Esophagus muscularis mucosa (tissue), 4 donors: Measurements from ENCODE around the gene WRNIP1. TPM values are rescaled to one million over a fixed set of nuclear protein-coding genes. Genes with fewer than 3 reads are reported as not detected.

Source experiments
- DNase-seq: peaks from one replicate; pipeline ENCODE4 v3.0.0-alpha.2; 2017; ENCODE audit errors: extremely low spot score
- H3K27ac ChIP-seq, 4 donors: fragments of 200-600 bp; sonication (generic); replicated peaks in 1 of 4; 1 replicate in 3 of 4; 2 replicates in 1 of 4; pipeline ENCODE4 v1.5.1; 2016 to 2019; ENCODE audit warnings: mild to moderate bottlenecking in 1 of 4
- H3K27me3 ChIP-seq, 4 donors: fragments of 200-600 bp; sonication (generic); one replicate each; pipeline versions ENCODE4 v1.5.1 to v1.6.0; 2016 to 2019
- H3K36me3 ChIP-seq, 4 donors: fragments of 200-600 bp; sonication (generic); one replicate each; pipeline ENCODE4 v1.5.1; 2016 to 2019
- H3K4me1 ChIP-seq, 4 donors: fragments of 200-600 bp; sonication (generic); one replicate each; pipeline ENCODE4 v1.5.1; 2016 to 2019
- H3K4me3 ChIP-seq, 4 donors: fragments of 200-600 bp; sonication (generic); 1 replicate in 2 of 4; 2 replicates in 2 of 4; pipeline ENCODE4 v1.5.1; 2016 to 2019; ENCODE audit warnings: mild to moderate bottlenecking in 4 of 4, moderate library complexity in 1 of 4
- H3K9me3 ChIP-seq, 4 donors: fragments of 200-600 bp; sonication (generic); 1 replicate in 3 of 4; 2 replicates in 1 of 4; pipeline ENCODE4 v1.5.1; 2016 to 2019
- EP300 ChIP-seq: sonication (generic); formaldehyde crosslinking; IDR thresholded peaks from one replicate; pipeline ENCODE4 v1.6.1; 2017; ENCODE audit warnings: antibody characterized with exemption
- POLR2A ChIP-seq: fragments of 450-650 bp; IDR thresholded peaks from one replicate; pipeline ENCODE4 v1.6.1; 2017; ENCODE audit warnings: antibody characterized with exemption, moderate library complexity, mild to moderate bottlenecking, low read depth
- POLR2AphosphoS5 ChIP-seq, 2 donors: sonication (generic); formaldehyde crosslinking; IDR thresholded peaks; one replicate each; pipeline ENCODE4 v1.6.1; 2017; ENCODE audit warnings: antibody characterized with exemption in 2 of 2
- WGBS: methylation state at CpG from one replicate; pipeline ENCODE4 v1.1.5; 2018; 5-methylcytosine and 5-hydroxymethylcytosine counted together
- intact Hi-C: fragments of 100-400 bp; cut with DNase I; formaldehyde crosslinking; loops from one replicate; pipeline ENCODE4 v1.15.1; 2023
- total RNA-seq, 4 donors: library from RNA; depleted of rRNA; stranded (reverse); fragments of >200 nt; gene quantifications; one replicate each; pipeline versions ENCODE4 v1.1.0 to v1.2.1, GENCODE V29; 2016
- TF ChIP-seq, protein P1 (sequence below), 3 experiments: fragments of 200-600 bp in 2 of 3; fragments of 450-650 bp in 1 of 3; sonication (generic) in 2 of 3; IDR thresholded peaks; one replicate each; pipeline ENCODE4 v1.5.1; 2017 to 2019; ENCODE audit warnings: antibody characterized with exemption in 3 of 3, mild to moderate bottlenecking in 2 of 3, moderate library complexity in 1 of 3

Gene WRNIP1
- total RNA-seq, 4 donors from 2014 or later: 55.2 to 77.2 (median 63.7) TPM

DNA sequence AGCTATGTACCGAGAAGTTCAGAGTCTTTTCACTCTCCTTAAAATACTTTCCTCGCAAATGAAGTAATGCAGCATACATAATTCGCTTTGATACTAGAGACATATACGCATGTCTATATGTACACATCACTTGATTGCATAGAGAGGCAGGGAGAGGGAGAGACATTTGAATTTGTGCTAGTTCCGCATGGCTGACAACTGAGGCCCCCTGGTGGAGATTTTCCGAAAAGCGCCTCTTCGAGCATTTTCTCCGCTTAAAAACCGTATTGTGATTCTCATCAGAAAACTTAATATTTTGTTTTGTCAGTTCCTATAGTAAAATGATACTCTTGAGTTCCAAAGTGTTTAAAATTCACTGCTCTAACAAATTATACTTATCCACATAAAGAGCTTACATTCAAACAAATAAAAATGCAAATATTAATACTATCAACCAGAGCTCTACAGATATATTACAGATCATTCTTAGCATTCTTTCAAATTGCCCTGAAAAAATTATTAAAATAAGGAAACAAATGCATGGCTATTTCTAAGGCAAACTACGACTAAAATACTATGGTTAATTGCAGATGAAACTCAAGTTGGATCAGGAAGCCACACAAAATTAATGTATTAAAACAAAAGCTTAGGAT, 15.1 kb upstream of the WRNIP1 start:
- H3K4me1 ChIP-seq: peaks cover 0 to 10% (median 7%) of the 10 kb centered on the region in 4 donors
- WGBS: 8% methylated on average over 11 of the region's 11 CpGs
- no peak for DNase-seq
- no peak for TF ChIP-seq POLR2AphosphoS5 (IDR thresholded peaks at IDR 0.05)
- TF ChIP-seq, protein P1, sequence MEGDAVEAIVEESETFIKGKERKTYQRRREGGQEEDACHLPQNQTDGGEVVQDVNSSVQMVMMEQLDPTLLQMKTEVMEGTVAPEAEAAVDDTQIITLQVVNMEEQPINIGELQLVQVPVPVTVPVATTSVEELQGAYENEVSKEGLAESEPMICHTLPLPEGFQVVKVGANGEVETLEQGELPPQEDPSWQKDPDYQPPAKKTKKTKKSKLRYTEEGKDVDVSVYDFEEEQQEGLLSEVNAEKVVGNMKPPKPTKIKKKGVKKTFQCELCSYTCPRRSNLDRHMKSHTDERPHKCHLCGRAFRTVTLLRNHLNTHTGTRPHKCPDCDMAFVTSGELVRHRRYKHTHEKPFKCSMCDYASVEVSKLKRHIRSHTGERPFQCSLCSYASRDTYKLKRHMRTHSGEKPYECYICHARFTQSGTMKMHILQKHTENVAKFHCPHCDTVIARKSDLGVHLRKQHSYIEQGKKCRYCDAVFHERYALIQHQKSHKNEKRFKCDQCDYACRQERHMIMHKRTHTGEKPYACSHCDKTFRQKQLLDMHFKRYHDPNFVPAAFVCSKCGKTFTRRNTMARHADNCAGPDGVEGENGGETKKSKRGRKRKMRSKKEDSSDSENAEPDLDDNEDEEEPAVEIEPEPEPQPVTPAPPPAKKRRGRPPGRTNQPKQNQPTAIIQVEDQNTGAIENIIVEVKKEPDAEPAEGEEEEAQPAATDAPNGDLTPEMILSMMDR (IDR thresholded peaks at IDR 0.05): peak; percentile 81 to 91 (median 81)
- H3K36me3 ChIP-seq: no peaks in the 10 kb centered on the region
- peak overlapping the region in 2 of 4 donors; percentile 8 to 9 for H3K4me3 ChIP-seq
- H3K27ac ChIP-seq: no peak overlapping the region
- no peaks in the 10 kb centered on the region for H3K27me3 ChIP-seq
- intact Hi-C loops: loop anchor here (10.0 kb wide), 1 partner anchor 1155 kb away; no protein-coding TSS in a partner anchor
- no peaks in the 10 kb centered on the region for H3K9me3 ChIP-seq

DNA sequence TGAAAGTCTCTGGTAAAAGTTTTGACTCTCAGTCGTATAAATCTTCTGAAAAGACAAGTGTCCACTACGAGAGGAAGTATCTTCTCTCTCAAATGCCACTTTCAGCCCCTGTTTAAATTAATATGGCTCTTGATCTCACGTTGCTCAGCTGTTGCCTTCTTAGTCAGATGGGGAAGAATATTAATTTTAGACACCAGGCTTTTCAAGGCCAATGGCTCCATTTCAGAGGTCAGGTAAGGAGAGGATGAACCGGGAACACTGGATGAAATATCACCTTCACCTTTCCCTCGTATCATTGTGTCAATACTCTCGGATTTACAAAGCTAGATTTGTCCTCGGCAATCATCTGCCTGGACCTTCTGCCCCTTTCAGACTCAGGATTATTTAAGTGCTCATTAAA, 14.4 kb upstream of the WRNIP1 start, which contains the start of gene MYLK4:
TSS of gene MYLK4 (minus strand) at position 91 of the 400 bp plus-strand sequence. CDS start 1,628 bp downstream, outside the sequence.
- 77% methylated on average over 7 of the region's 7 CpGs for WGBS
- intact Hi-C loops: no loop called here
- no peak for DNase-seq
- Histone ChIP-seq H3K4me3 (peak within 1 kb of the TSS in 2 of 4 donors; percentile 8 to 9), H3K27ac (no peak within 1 kb of the TSS), H3K4me1 (peaks cover 0 to 10% (median 7%) of the 10 kb centered on the region in 4 donors), H3K36me3 (no peaks in the 10 kb centered on the region), H3K9me3 (no peaks in the 10 kb centered on the region), H3K27me3 (no peaks in the 10 kb centered on the region)
- TF ChIP-seq POLR2AphosphoS5 (IDR thresholded peaks at IDR 0.05) (no peak), EP300 (no peak), POLR2A (no peak)
- TF ChIP-seq, protein P1 (IDR thresholded peaks at IDR 0.05): no peak

DNA sequence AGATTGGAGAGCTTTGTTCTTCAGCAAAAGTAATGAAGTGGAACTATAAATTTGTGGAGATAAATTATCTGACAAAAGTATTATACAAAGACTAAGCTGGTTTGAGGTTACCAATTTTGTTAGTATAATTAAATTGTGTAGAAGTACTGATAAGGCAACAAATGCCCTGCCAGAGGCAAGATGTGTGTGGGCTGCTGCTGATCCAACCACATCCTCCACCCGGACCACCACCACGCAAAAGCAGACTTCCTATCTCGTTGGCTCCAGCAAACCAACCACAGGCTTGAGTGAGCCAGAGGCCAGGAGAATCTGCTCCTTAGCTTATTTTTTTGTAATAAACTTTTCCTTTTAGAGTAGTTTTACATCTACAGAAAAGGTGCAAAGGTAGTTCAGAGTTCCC, 13.3 kb upstream of the WRNIP1 start:
- Histone ChIP-seq H3K27ac (no peak overlapping the region), H3K4me3 (no peak overlapping the region), H3K9me3 (no peaks in the 10 kb centered on the region), H3K36me3 (no peaks in the 10 kb centered on the region), H3K4me1 (peaks cover 0 to 12% (median 11%) of the 10 kb centered on the region in 4 donors), H3K27me3 (no peaks in the 10 kb centered on the region)
- TF ChIP-seq POLR2AphosphoS5 (IDR thresholded peaks at IDR 0.05): no peak
- intact Hi-C loops: no loop called here
- no peak for DNase-seq
- 70% methylated on average over 3 of the region's 3 CpGs for WGBS

GRCh38 chr6:2752477-2753109, 12.6 kb upstream of the WRNIP1 start:
- DNase-seq: no peak
- Histone ChIP-seq H3K27me3 (no peaks in the 10 kb centered on the region), H3K9me3 (no peaks in the 10 kb centered on the region), H3K36me3 (no peaks in the 10 kb centered on the region), H3K27ac (no peak overlapping the region), H3K4me3 (no peak overlapping the region), H3K4me1 (peaks cover 0 to 16% (median 15%) of the 10 kb centered on the region in 4 donors)
- TF ChIP-seq EP300: no peak
- TF ChIP-seq POLR2A: no peak
- intact Hi-C loops: no loop called here
- 88% methylated on average over 5 of the region's 5 CpGs for WGBS

DNA sequence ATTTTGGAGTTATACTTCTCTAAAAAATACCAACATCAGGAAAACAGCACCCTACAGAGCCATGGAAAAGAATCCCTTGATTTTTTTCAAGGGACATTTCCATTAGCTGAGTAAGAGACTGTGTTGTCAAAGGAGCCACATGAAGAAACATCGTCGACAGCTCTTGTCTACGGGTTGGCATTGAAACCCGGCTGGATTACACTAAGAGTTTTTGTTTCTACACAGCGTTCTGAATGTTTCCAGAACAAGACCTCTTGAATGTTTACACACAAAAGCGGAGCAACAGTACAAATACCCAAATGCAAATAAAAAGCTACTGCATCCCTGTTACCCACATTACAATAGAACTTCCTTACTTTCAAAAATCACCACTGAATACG, 12.1 kb upstream of the WRNIP1 start:
- intact Hi-C loops: no loop called here
- Histone ChIP-seq H3K36me3 (no peaks in the 10 kb centered on the region), H3K27me3 (no peaks in the 10 kb centered on the region), H3K9me3 (no peaks in the 10 kb centered on the region), H3K4me1 (peaks cover 0 to 16% (median 15%) of the 10 kb centered on the region in 4 donors), H3K4me3 (no peak overlapping the region), H3K27ac (no peak overlapping the region)
- WGBS: 75% methylated on average over 7 of the region's 7 CpGs
- DNase-seq: no peak
- TF ChIP-seq POLR2AphosphoS5 (IDR thresholded peaks at IDR 0.05): no peak
- no peak for TF ChIP-seq EP300
- TF ChIP-seq POLR2A: no peak
- TF ChIP-seq, protein P1 (IDR thresholded peaks at IDR 0.05): no peak
